ENCODE measurements around the gene IFNL4. TPM values are rescaled to one million over a fixed set of nuclear protein-coding genes. Genes with fewer than 3 reads are reported as not detected.

Gene IFNL4
- total and polyA plus RNA-seq, 2 donors (not counting 3 experiments of a cell fraction or from before 2014, with no cell fraction given), result not detected

DNA sequence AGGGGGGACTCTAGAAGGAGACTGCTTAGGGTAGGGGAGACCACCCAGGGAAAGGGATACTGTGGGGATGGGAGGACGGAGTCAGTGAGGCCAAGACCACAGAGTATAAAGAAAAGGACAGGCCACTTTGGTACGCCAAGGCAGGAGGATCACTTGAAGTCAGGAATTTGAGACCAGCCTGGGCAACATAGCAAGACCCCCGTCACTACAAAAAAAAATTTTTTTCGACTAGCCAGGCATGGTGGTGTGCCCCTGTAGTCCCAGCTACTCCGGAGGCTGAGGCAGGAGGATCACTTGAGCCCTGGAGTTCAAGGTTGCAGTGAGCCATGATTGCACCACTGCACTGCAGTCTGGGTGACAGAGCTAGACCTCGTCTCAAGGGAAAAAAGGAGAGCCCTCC, 10.4 kb downstream of the IFNL4 start:
- dilution Hi-C loops (cut with MboI; ENCODE audit: extremely low pct_ligation_motif_present, low sequenced_read_pairs) (no loop called here), intact Hi-C loops (cut with micrococcal nuclease) (no loop called here)
- Histone ChIP-seq H3K79me2 (ENCODE audit: control insufficient read depth, insufficient read depth, low read length) (no peaks in the 10 kb centered on the region), H3K4me3 (replicated peaks in 1 of 3; ENCODE audit: insufficient read depth in 1 of 3, low read depth in 1 of 3, low read length in 3 of 3) (no peak overlapping the region), H3K9me1 (replicated peaks; ENCODE audit: control insufficient read depth, extremely low read depth, insufficient read depth, low read length) (no peaks in the 10 kb centered on the region), H3K4me2 (ENCODE audit: insufficient read depth, low read length) (no peak overlapping the region), H2AFZ (ENCODE audit: low read depth, low read length) (no peak overlapping the region), H3K27me3 (ENCODE audit: control insufficient read depth in 2 of 2, insufficient read depth in 2 of 2, low read length in 2 of 2) (no peaks in the 10 kb centered on the region), H3K4me1 (ENCODE audit: control insufficient read depth, extremely low read depth, insufficient read depth, low read length) (no peaks in the 10 kb centered on the region), H3K9me3 (replicated peaks; ENCODE audit: control insufficient read depth, insufficient read depth, low read length) (no peaks in the 10 kb centered on the region), H3K27ac (ENCODE audit: insufficient read depth, low read depth, low read length) (no peak overlapping the region), H3K9ac (replicated peaks; ENCODE audit: extremely low read depth, insufficient read depth, low read length) (no peak overlapping the region), H3K36me3 (ENCODE audit: control insufficient read depth in 2 of 2, extremely low read depth in 1 of 2, insufficient read depth in 2 of 2, low read length in 2 of 2) (no peaks in the 10 kb centered on the region), H4K20me1 (replicated peaks; ENCODE audit: control insufficient read depth, extremely low read depth, insufficient read depth, low read length) (no peaks in the 10 kb centered on the region)
- no TSS peak for BruUV-seq (replicated peaks)
- ChIA-PET CTCF (interaction anchor here (0.8 kb wide), 1 partner anchor 116 kb away, joined by 3 read pairs; no protein-coding TSS in a partner anchor), POLR2A (interaction anchor here (0.6 kb wide), 1 partner anchor 22 kb away, joined by 3 read pairs; no protein-coding TSS in a partner anchor)
- DNase-seq (ENCODE audit: low read depth, low spot score) (no peak), FAIRE-seq (no peak)
- no peak for TF ChIP-seq JUN (IDR thresholded peaks at IDR 0.05; ENCODE audit: borderline replicate concordance, insufficient read depth, insufficient read length, low read depth)
- TF ChIP-seq FOS (IDR thresholded peaks at IDR 0.05; ENCODE audit: borderline replicate concordance, insufficient read depth, low read length), result no peak
- no peak for TF ChIP-seq POLR2A (IDR thresholded peaks at IDR 0.05; ENCODE audit: low read depth, low read length)
- TF ChIP-seq MYC (IDR thresholded peaks at IDR 0.05; ENCODE audit: low read depth, low read length), result no peak
- TF ChIP-seq, protein P1, sequence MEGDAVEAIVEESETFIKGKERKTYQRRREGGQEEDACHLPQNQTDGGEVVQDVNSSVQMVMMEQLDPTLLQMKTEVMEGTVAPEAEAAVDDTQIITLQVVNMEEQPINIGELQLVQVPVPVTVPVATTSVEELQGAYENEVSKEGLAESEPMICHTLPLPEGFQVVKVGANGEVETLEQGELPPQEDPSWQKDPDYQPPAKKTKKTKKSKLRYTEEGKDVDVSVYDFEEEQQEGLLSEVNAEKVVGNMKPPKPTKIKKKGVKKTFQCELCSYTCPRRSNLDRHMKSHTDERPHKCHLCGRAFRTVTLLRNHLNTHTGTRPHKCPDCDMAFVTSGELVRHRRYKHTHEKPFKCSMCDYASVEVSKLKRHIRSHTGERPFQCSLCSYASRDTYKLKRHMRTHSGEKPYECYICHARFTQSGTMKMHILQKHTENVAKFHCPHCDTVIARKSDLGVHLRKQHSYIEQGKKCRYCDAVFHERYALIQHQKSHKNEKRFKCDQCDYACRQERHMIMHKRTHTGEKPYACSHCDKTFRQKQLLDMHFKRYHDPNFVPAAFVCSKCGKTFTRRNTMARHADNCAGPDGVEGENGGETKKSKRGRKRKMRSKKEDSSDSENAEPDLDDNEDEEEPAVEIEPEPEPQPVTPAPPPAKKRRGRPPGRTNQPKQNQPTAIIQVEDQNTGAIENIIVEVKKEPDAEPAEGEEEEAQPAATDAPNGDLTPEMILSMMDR (IDR thresholded peaks at IDR 0.05; ENCODE audit: extremely low read depth in 1 of 2, insufficient read depth in 1 of 2, low read depth in 1 of 2, low read length in 2 of 2), result no peak
- no peak for TF ChIP-seq EZH2 (IDR thresholded peaks at IDR 0.05; ENCODE audit: borderline replicate concordance, low read depth, low read length, severe bottlenecking)
- no peak for TF ChIP-seq GATA2 (IDR thresholded peaks at IDR 0.05; ENCODE audit: insufficient read depth, insufficient read length, low read depth, low read length)
- TF ChIP-seq POLR2AphosphoS5 (IDR thresholded peaks at IDR 0.05; ENCODE audit: insufficient read depth, low read depth, low read length), result no peak
- TF ChIP-seq, protein P2, sequence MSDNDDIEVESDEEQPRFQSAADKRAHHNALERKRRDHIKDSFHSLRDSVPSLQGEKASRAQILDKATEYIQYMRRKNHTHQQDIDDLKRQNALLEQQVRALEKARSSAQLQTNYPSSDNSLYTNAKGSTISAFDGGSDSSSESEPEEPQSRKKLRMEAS (IDR thresholded peaks at IDR 0.05; ENCODE audit: insufficient read depth, insufficient read length), result no peak

Data from endothelial cell of umbilical vein (primary cell).